GM12878 (cell line): ENCODE results near the gene WWP2. TPM values are rescaled to one million over a fixed set of nuclear protein-coding genes. Genes with fewer than 3 reads are reported as not detected.

Experiments
- ATAC-seq: fragments of 200-7000 bp; cut with Tn5 transposase; 3 replicates; pipeline ENCODE4 v1.9.1; 2020; ENCODE audit warnings: mild to moderate bottlenecking, moderate library complexity
- BruUV-seq: library from RNA; stranded (reverse); fragments of 400-500 nt; replicated peaks from 2 replicates; lab custom pipeline; 2021; lab: Mats Ljungman, UMichigan
- CTCF ChIA-PET: fragments of 300-600 bp; sonication (Branson Sonifier 250); formaldehyde crosslinking; extraction: SDS; loops from one replicate; lab custom pipeline; 2021; ENCODE audit warnings: inconsistent platforms; lab: Yijun Ruan, JAX
- POLR2A ChIA-PET: fragments of 350-600 bp; formaldehyde crosslinking; extraction: SDS; loops from one replicate; lab custom pipeline; 2021; ENCODE audit warnings: inconsistent platforms; lab: Charles Lee
- RAD21 ChIA-PET: fragments of 300-600 bp; sonication (Branson Sonifier 250); formaldehyde crosslinking; loops from one replicate; lab custom pipeline; 2023; ENCODE audit warnings: antibody characterized with exemption; ENCODE audit not compliant: unreplicated experiment; lab: Charles Lee
- SMC1A ChIA-PET: fragments of 300-600 bp; sonication (Branson Sonifier 250); formaldehyde crosslinking; loops from one replicate; lab custom pipeline; 2023; ENCODE audit not compliant: unreplicated experiment, uncharacterized antibody; lab: Charles Lee
- DNase-seq: peaks from one replicate; pipeline ENCODE4 v3.0.0-alpha.2; 2011; ENCODE audit warnings: low read depth, low spot score
- FAIRE-seq: peaks from 3 replicates; lab custom pipeline; 2011; peaks lifted over from hg19 to GRCh38; lab: Jason Lieb, UNC
- H2AFZ ChIP-seq: 2 replicates; pipeline ENCODE4 v1.6.0; 2011; ENCODE audit warnings: low read depth, low read length, control low read depth; ENCODE audit not compliant: control insufficient read depth
- H3K27ac ChIP-seq: 2 replicates; pipeline ENCODE4 v1.5.1; 2011; ENCODE audit warnings: control low read depth; ENCODE audit not compliant: control insufficient read depth, insufficient read depth
- H3K27me3 ChIP-seq, 2 experiments: replicated peaks in 1 of 2; 2 replicates each; pipeline versions ENCODE4 v1.6.0 to v1.6.1; 2011; ENCODE audit warnings: low read length in 1 of 2; ENCODE audit not compliant: control insufficient read depth in 2 of 2, insufficient read depth in 2 of 2
- H3K36me3 ChIP-seq, 2 experiments: 2 replicates each; pipeline ENCODE4 v1.5.1; 2011; ENCODE audit warnings: low read length in 1 of 2; ENCODE audit not compliant: control insufficient read depth in 2 of 2, insufficient read depth in 2 of 2
- H3K4me1 ChIP-seq: 2 replicates; pipeline ENCODE4 v1.6.1; 2011; ENCODE audit warnings: mild to moderate bottlenecking, low read length, moderate library complexity, mixed read lengths; ENCODE audit not compliant: control insufficient read depth, insufficient read depth
- H3K4me2 ChIP-seq: 2 replicates; pipeline ENCODE4 v1.6.0; 2011; ENCODE audit warnings: control low read depth; ENCODE audit not compliant: control insufficient read depth, insufficient read depth
- H3K4me3 ChIP-seq: fragments of 200-600 bp; sonication (generic); 2 replicates; pipeline ENCODE4 v1.5.1; 2016
- H3K79me2 ChIP-seq: 2 replicates; pipeline ENCODE4 v1.6.0; 2011; ENCODE audit warnings: low read length; ENCODE audit not compliant: control insufficient read depth, insufficient read depth
- H3K9ac ChIP-seq: 2 replicates; pipeline ENCODE4 v1.8.0; 2011; ENCODE audit warnings: low read length, control low read depth, mixed read lengths; ENCODE audit not compliant: control insufficient read depth, insufficient read depth
- H3K9me3 ChIP-seq: replicated peaks from 3 replicates; pipeline ENCODE4 v1.5.1; 2011; ENCODE audit warnings: mild to moderate bottlenecking, low read length; ENCODE audit not compliant: control insufficient read depth, insufficient read depth
- H4K20me1 ChIP-seq: 2 replicates; pipeline ENCODE4 v1.6.0; 2011; ENCODE audit not compliant: control insufficient read depth, insufficient read depth
- ATF2 ChIP-seq: IDR thresholded peaks from 2 replicates; pipeline ENCODE4 v1.6.1; 2012; ENCODE audit warnings: low read length, inconsistent platforms
- CHD2 ChIP-seq: IDR thresholded peaks from 2 replicates; pipeline ENCODE4 v1.6.1; 2011; ENCODE audit warnings: low read depth, low read length, improper control_type of control experiment, borderline replicate concordance
- FOXK2 ChIP-seq: fragments of 450-650 bp; IDR thresholded peaks from 2 replicates; pipeline ENCODE4 v1.6.1; 2017; ENCODE audit warnings: mild to moderate bottlenecking, moderate library complexity
- SPI1 ChIP-seq: IDR thresholded peaks from 2 replicates; pipeline ENCODE4 v1.6.1; 2011; ENCODE audit warnings: low read depth, mild to moderate bottlenecking, low read length, moderate library complexity, borderline replicate concordance; ENCODE audit not compliant: insufficient read depth
- SREBF2 ChIP-seq: IDR thresholded peaks from 2 replicates; pipeline ENCODE4 v1.6.1; 2012; ENCODE audit warnings: mild to moderate bottlenecking, low read length
- WGBS: methylation state at CpG from one replicate; pipeline ENCODE4 v1.1.6; 2016; ENCODE audit warnings: low lambda C conversion rate; ENCODE audit not compliant: insufficient replicate concordance, insufficient coverage; ENCODE audit errors: missing lambda C conversion rate; 5-methylcytosine and 5-hydroxymethylcytosine counted together
- in situ Hi-C: fragments of 300-500 bp; cut with MboI; formaldehyde crosslinking; loops from 9 replicates; pipeline ENCODE4 v1.14.3; 2018; ENCODE audit warnings: mixed read lengths
- intact Hi-C: fragments of 100-400 bp; cut with micrococcal nuclease; formaldehyde crosslinking; loops from one replicate; pipeline ENCODE4 v1.14.2; 2022; ENCODE audit not compliant: unreplicated experiment
- polyA plus RNA-seq, 11 experiments: library from polyadenylated mRNA; depleted of rRNA in 4 of 11; unstranded in 6 of 11; stranded (reverse) in 5 of 11; fragments of >200 nt; fragmentation: Nextera tagmentation in 4 of 11; fragmentation: Illumina TruSeq in 1 of 11; extraction: Ambion mirVana in 4 of 11; extraction: Trizol in 1 of 11; gene quantifications; 1 replicate in 1 of 11; 2 replicates in 10 of 11; pipeline versions ENCODE4 v1.2.1 to v1.2.3, GENCODE V29; 2011 to 2016; ENCODE audit warnings: inconsistent platforms in 2 of 11, missing spikeins in 2 of 11, low read depth in 1 of 11
- total RNA-seq, 4 experiments: library from RNA; depleted of rRNA in 3 of 4; stranded (reverse); fragments of >200 nt in 3 of 4; fragmentation: Illumina TruSeq in 1 of 4; extraction: Trizol in 1 of 4; gene quantifications; 2 replicates each; pipeline versions ENCODE4 v1.2.1 to v1.2.3, GENCODE V29; 2013 to 2021

The WWP2 gene
- total and polyA plus RNA-seq, 10 of the 15 experiments (the other 5 are each of a cell fraction or from before 2014, with no cell fraction given), result 2.8 to 47.0 (median 23.8) TPM

GRCh38 chr16:69867784-69868560 lies 105.8 kb downstream of the WWP2 start:
- BruUV-seq, result no TSS peak
- no peak for FAIRE-seq
- 68% methylated on average over 6 of the region's 8 CpGs for WGBS

More at GRCh38 chr16:69867784-69868560, 105.8 kb downstream of the WWP2 start:
- in situ Hi-C loops, result no loop called here
- Histone ChIP-seq H3K27ac (no peak overlapping the region), H3K36me3 (peaks cover 0 to 2% of the 10 kb centered on the region in 2 experiments; a peak in 2 of 4 replicates), H3K4me1 (no peaks in the 10 kb centered on the region), H2AFZ (no peak overlapping the region), H3K4me2 (no peak overlapping the region), H3K4me3 (no peak overlapping the region), H4K20me1 (no peaks in the 10 kb centered on the region), H3K79me2 (no peaks in the 10 kb centered on the region), H3K9ac (no peak overlapping the region), H3K9me3 (no peaks in the 10 kb centered on the region), H3K27me3 (no peaks in the 10 kb centered on the region)
- no peak for ATAC-seq
- intact Hi-C loops, result no loop called here
- ChIA-PET SMC1A (interaction anchor here (1.6 kb wide), 1 partner anchor 19 kb away, joined by 3 read pairs; no protein-coding TSS in a partner anchor), POLR2A (interaction anchor here (1.4 kb wide), 1 partner anchor 7 kb away, joined by 3 read pairs; no protein-coding TSS in a partner anchor), RAD21 (no interaction called here), CTCF (interaction anchor here (0.6 to 1.1 kb wide), 3 partner anchors 16 to 73 kb away, joined by 3 read pairs; no protein-coding TSS in a partner anchor)
- no peak for TF ChIP-seq FOXK2
- no peak for TF ChIP-seq CHD2
- TF ChIP-seq SPI1, result no peak
- no peak for TF ChIP-seq ATF2
- TF ChIP-seq SREBF2, result no peak
- no peak for DNase-seq
